Measurements from ENCODE around the gene CLASRP. TPM values are rescaled to one million over a fixed set of nuclear protein-coding genes. Genes with fewer than 3 reads are reported as not detected.

Gene CLASRP
- total and polyA plus RNA-seq, 9 of the 15 experiments (the other 6 are each of a cell fraction or from before 2014, with no cell fraction given), result 0.94 to 86.3 (median 44.0) TPM

- POLR2A ChIA-PET, result interaction anchor here (0.6 to 1.8 kb wide), 6 partner anchors 9 to 25 kb away, joined by 3 to 5 read pairs (median 3); no protein-coding TSS in a partner anchor
- H3K9ac ChIP-seq (ENCODE audit: insufficient read depth in 1 of 2, low read depth in 2 of 2, low read length in 2 of 2), result peak overlapping the region in 1 of 2 experiments; percentile 59; a peak in 2 of 4 replicates
- H3K4me1 ChIP-seq (replicated peaks in 1 of 2; ENCODE audit: control insufficient read depth in 2 of 2, insufficient read depth in 2 of 2, low read length in 2 of 2), result peaks cover 48 to 72% of the 10 kb centered on the region in 2 experiments
- peak overlapping the region; percentile 10; the same call in 2 of the 3 replicates for H3K27ac ChIP-seq (ENCODE audit: extremely low read depth, low read depth, low read length)
- in situ Hi-C loops (cut with MboI) (no loop called here), intact Hi-C loops (cut with micrococcal nuclease) (no loop called here)
- no peak for FAIRE-seq
- ATAC-seq, result no peak
- H2AFZ ChIP-seq (ENCODE audit: low read depth, low read length), result no peak overlapping the region
- 56% methylated on average over 15 of the region's 15 CpGs for WGBS (ENCODE audit: insufficient coverage, low coverage, missing lambda C conversion rate)
- BruUV-seq (replicated peaks), result no TSS peak
- H3K9me3 ChIP-seq (replicated peaks; ENCODE audit: control insufficient read depth, insufficient read depth, low read depth, low read length), result no peaks in the 10 kb centered on the region
- peaks cover 99% of the 10 kb centered on the region for H3K79me2 ChIP-seq (ENCODE audit: control insufficient read depth, insufficient read depth, low read length)
- peaks cover 73% of the 10 kb centered on the region; the same call in 2 of the 3 replicates for H3K36me3 ChIP-seq (ENCODE audit: control insufficient read depth, insufficient read depth, low read length)
- peaks cover 67% of the 10 kb centered on the region for H4K20me1 ChIP-seq (replicated peaks; ENCODE audit: control insufficient read depth, insufficient read depth, low read length)
- H3K4me3 ChIP-seq, result no peak overlapping the region
- no peaks in the 10 kb centered on the region for H3K27me3 ChIP-seq (ENCODE audit: control insufficient read depth in 2 of 2, insufficient read depth in 2 of 2, low read length in 2 of 2)
- DNase-seq (ENCODE audit: extremely low read depth in 1 of 4, low spot score in 3 of 4), result no peak
- H3K4me2 ChIP-seq (ENCODE audit: insufficient read depth, low read length), result peak overlapping the region; percentile 52
- H3K9me1 ChIP-seq (ENCODE audit: control insufficient read depth, insufficient read depth, low read length), result peaks cover 15% of the 10 kb centered on the region
- CTCF ChIA-PET (ENCODE audit: low intra/inter-chr PET ratio), result no interaction called here
- no peak for TF ChIP-seq KAT2B (IDR thresholded peaks at IDR 0.05; ENCODE audit: low read depth, low read length)
- no peak for TF ChIP-seq STAT5B (CRISPR knock-in tag; IDR thresholded peaks at IDR 0.05)
- TF ChIP-seq, protein P1, sequence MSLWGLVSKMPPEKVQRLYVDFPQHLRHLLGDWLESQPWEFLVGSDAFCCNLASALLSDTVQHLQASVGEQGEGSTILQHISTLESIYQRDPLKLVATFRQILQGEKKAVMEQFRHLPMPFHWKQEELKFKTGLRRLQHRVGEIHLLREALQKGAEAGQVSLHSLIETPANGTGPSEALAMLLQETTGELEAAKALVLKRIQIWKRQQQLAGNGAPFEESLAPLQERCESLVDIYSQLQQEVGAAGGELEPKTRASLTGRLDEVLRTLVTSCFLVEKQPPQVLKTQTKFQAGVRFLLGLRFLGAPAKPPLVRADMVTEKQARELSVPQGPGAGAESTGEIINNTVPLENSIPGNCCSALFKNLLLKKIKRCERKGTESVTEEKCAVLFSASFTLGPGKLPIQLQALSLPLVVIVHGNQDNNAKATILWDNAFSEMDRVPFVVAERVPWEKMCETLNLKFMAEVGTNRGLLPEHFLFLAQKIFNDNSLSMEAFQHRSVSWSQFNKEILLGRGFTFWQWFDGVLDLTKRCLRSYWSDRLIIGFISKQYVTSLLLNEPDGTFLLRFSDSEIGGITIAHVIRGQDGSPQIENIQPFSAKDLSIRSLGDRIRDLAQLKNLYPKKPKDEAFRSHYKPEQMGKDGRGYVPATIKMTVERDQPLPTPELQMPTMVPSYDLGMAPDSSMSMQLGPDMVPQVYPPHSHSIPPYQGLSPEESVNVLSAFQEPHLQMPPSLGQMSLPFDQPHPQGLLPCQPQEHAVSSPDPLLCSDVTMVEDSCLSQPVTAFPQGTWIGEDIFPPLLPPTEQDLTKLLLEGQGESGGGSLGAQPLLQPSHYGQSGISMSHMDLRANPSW (CRISPR knock-in tag; IDR thresholded peaks at IDR 0.05), result 0 out of 2 replicates have a peak, but pooled peaks have one; percentile 41
- no peak for TF ChIP-seq MECOM (CRISPR knock-in tag; IDR thresholded peaks at IDR 0.05)
- TF ChIP-seq, protein P2, sequence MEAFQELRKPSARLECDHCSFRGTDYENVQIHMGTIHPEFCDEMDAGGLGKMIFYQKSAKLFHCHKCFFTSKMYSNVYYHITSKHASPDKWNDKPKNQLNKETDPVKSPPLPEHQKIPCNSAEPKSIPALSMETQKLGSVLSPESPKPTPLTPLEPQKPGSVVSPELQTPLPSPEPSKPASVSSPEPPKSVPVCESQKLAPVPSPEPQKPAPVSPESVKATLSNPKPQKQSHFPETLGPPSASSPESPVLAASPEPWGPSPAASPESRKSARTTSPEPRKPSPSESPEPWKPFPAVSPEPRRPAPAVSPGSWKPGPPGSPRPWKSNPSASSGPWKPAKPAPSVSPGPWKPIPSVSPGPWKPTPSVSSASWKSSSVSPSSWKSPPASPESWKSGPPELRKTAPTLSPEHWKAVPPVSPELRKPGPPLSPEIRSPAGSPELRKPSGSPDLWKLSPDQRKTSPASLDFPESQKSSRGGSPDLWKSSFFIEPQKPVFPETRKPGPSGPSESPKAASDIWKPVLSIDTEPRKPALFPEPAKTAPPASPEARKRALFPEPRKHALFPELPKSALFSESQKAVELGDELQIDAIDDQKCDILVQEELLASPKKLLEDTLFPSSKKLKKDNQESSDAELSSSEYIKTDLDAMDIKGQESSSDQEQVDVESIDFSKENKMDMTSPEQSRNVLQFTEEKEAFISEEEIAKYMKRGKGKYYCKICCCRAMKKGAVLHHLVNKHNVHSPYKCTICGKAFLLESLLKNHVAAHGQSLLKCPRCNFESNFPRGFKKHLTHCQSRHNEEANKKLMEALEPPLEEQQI (IDR thresholded peaks at IDR 0.05), result no peak
- TF ChIP-seq ILF3 (IDR thresholded peaks at IDR 0.05; ENCODE audit: borderline replicate concordance), result no peak
- 0 out of 2 replicates have a peak, but pooled peaks have one; percentile 20 for TF ChIP-seq HBP1 (CRISPR knock-in tag; IDR thresholded peaks at IDR 0.05)
- TF ChIP-seq, protein P3, sequence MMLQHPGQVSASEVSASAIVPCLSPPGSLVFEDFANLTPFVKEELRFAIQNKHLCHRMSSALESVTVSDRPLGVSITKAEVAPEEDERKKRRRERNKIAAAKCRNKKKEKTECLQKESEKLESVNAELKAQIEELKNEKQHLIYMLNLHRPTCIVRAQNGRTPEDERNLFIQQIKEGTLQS (IDR thresholded peaks at IDR 0.05), result peak; percentile 4; the same call in 1 of the 2 replicates
- TF ChIP-seq, protein P3 (CRISPR knock-in tag; conservative IDR thresholded peaks at IDR 0.05), result no peak
- TF ChIP-seq ESRRB (CRISPR knock-in tag; IDR thresholded peaks at IDR 0.05; ENCODE audit: borderline replicate concordance), result no peak
- TF ChIP-seq RAD21 (CRISPR knock-in tag; conservative IDR thresholded peaks at IDR 0.05 in 1 of 2, IDR thresholded peaks at IDR 0.05 in 1 of 2), result no peak
- TF ChIP-seq ZNF232 (CRISPR knock-in tag; IDR thresholded peaks at IDR 0.05), result no peak
These were observed 59.9 kb downstream of the CLASRP start for GRCh38 chr19:45098521-45099466.
